Right lobe of liver (tissue), 4 donors: ENCODE measurements around the gene ZNF530.

ENCODE experiments used
- CTCF ChIP-seq, 4 donors: fragments of 200-600 bp in 3 of 4; fragments of 450-650 bp in 1 of 4; IDR thresholded peaks; one replicate each; pipeline versions ENCODE4 v1.5.1 to v1.8.0; 2016 to 2022; ENCODE audit warnings: antibody characterized with exemption in 4 of 4, mild to moderate bottlenecking in 2 of 4
- POLR2A ChIP-seq: fragments of 450-650 bp; IDR thresholded peaks from one replicate; pipeline ENCODE4 v1.6.1; 2017; ENCODE audit warnings: antibody characterized with exemption, mild to moderate bottlenecking
- donor health status: DM: no; HTN: no; CAD: no.
- donor health status: DM: no; HTN: no; CAD: no.
- donor health status: DM: no; HTN: yes; CAD: no.

- TF ChIP-seq CTCF (IDR thresholded peaks at IDR 0.05) (no peak), POLR2A (no peak)
Observed at GRCh38 chr19:57599761-57600383, at the start of gene ZNF530.
